Sigmoid colon (tissue), 7 donors: Measurements from ENCODE around the gene PYGO1. TPM values are rescaled to one million over a fixed set of nuclear protein-coding genes. Genes with fewer than 3 reads are reported as not detected.

Experiments
- DNase-seq: peaks from one replicate; pipeline ENCODE4 v3.0.0-alpha.2; 2019
- H3K27ac ChIP-seq, 4 donors: fragments of 200-600 bp; sonication (generic); one replicate each; pipeline ENCODE4 v1.5.1; 2016 to 2019; ENCODE audit warnings: mild to moderate bottlenecking in 1 of 4
- H3K27me3 ChIP-seq, 3 donors: fragments of 200-600 bp; sonication (generic); one replicate each; pipeline ENCODE4 v1.5.1; 2019; ENCODE audit warnings: mild to moderate bottlenecking in 1 of 3
- H3K36me3 ChIP-seq, 4 donors: fragments of 200-600 bp; sonication (generic); one replicate each; pipeline ENCODE4 v1.5.1; 2016 to 2019
- H3K4me1 ChIP-seq, 4 donors: fragments of 200-600 bp; sonication (generic); one replicate each; pipeline ENCODE4 v1.5.1; 2017 to 2019
- H3K4me3 ChIP-seq, 4 donors: fragments of 200-600 bp; sonication (generic); one replicate each; pipeline ENCODE4 v1.5.1; 2017 to 2019; ENCODE audit warnings: mild to moderate bottlenecking in 2 of 4, moderate library complexity in 1 of 4
- H3K9me3 ChIP-seq, 4 donors: fragments of 200-600 bp in 3 of 4; sonication (generic) in 3 of 4; one replicate each; pipeline versions ENCODE4 v1.5.1 to v1.6.1; 2013 to 2019
- CTCF ChIP-seq, 4 experiments: fragments of 450-650 bp in 3 of 4; fragments of 200-600 bp in 1 of 4; IDR thresholded peaks; one replicate each; pipeline ENCODE4 v1.5.1; 2016 to 2019; ENCODE audit warnings: antibody characterized with exemption in 4 of 4, mild to moderate bottlenecking in 3 of 4, moderate library complexity in 2 of 4
- EP300 ChIP-seq, 4 donors: sonication (generic); formaldehyde crosslinking; IDR thresholded peaks; one replicate each; pipeline ENCODE4 v1.6.1; 2017; ENCODE audit warnings: antibody characterized with exemption in 4 of 4
- POLR2A ChIP-seq, 2 donors: fragments of 450-650 bp; IDR thresholded peaks; one replicate each; pipeline ENCODE4 v1.6.1; 2016; ENCODE audit warnings: antibody characterized with exemption in 2 of 2, mild to moderate bottlenecking in 2 of 2, moderate library complexity in 2 of 2
- POLR2AphosphoS5 ChIP-seq, 4 donors: sonication (generic); formaldehyde crosslinking; IDR thresholded peaks; one replicate each; pipeline ENCODE4 v1.6.1; 2017; ENCODE audit warnings: antibody characterized with exemption in 4 of 4
- WGBS, 2 donors: extraction: QIAGEN DNeasy Blood & Tissue Kit; methylation state at CpG; one replicate each; pipeline ENCODE4 v1.1.7; 2013; 5-methylcytosine and 5-hydroxymethylcytosine counted together
- intact Hi-C: fragments of 100-400 bp; cut with DNase I; formaldehyde crosslinking; loops from one replicate; pipeline ENCODE4 v1.15.1; 2023
- polyA plus RNA-seq, 3 donors: library from polyadenylated mRNA; stranded (reverse); fragments of 200-250 nt; gene quantifications; one replicate each; pipeline ENCODE4 v1.2.3, GENCODE V29; 2013
- total RNA-seq, 4 donors: library from RNA; depleted of rRNA; stranded (reverse); fragments of >200 nt; gene quantifications; one replicate each; pipeline ENCODE4 v1.1.0, GENCODE V29; 2016
- donor health status: healthy with polysubstance abuse.
- donor health status: Bipolar disorder and iron deficiency.
- donor health status: healthy.

PYGO1 gene
- total and polyA plus RNA-seq, 7 donors = under 0.01 to 20.7 (median 14.5) TPM

GRCh38 chr15:55552926-55553325 lies 35.2 kb downstream of the PYGO1 start:
- no peak for DNase-seq
- intact Hi-C loops = no loop called here
- H3K9me3 ChIP-seq = peaks cover 0 to 8% (median 3%) of the 10 kb centered on the region in 4 donors
- peaks cover 0 to 8% (median 1%) of the 10 kb centered on the region in 4 donors for H3K4me1 ChIP-seq
- 68 to 70% methylated on average over 2 of the region's 2 CpGs for WGBS, 2 donors
- no peak overlapping the region for H3K4me3 ChIP-seq
- TF ChIP-seq POLR2A (IDR thresholded peaks at IDR 0.05) (no peak), POLR2AphosphoS5 (IDR thresholded peaks at IDR 0.05) (no peak), CTCF (IDR thresholded peaks at IDR 0.05) (no peak), EP300 (IDR thresholded peaks at IDR 0.05) (no peak)
- no peaks in the 10 kb centered on the region for H3K27me3 ChIP-seq
- H3K27ac ChIP-seq = no peak overlapping the region
- H3K36me3 ChIP-seq = peaks cover 0 to 5% (median 0%) of the 10 kb centered on the region in 4 donors

- intact Hi-C loops = no loop called here
- no peak overlapping the region for H3K4me3 ChIP-seq
- TF ChIP-seq POLR2A (IDR thresholded peaks at IDR 0.05) (no peak), EP300 (IDR thresholded peaks at IDR 0.05) (no peak), POLR2AphosphoS5 (IDR thresholded peaks at IDR 0.05) (no peak), CTCF (IDR thresholded peaks at IDR 0.05) (no peak)
- H3K27me3 ChIP-seq = no peaks in the 10 kb centered on the region
- 51 to 77% methylated on average over 5 of the region's 5 CpGs for WGBS, 2 donors
- H3K4me1 ChIP-seq = peaks cover 0 to 8% (median 1%) of the 10 kb centered on the region in 4 donors
- peaks cover 0 to 8% (median 3%) of the 10 kb centered on the region in 4 donors for H3K9me3 ChIP-seq
- DNase-seq = no peak
- no peak overlapping the region for H3K27ac ChIP-seq
- peaks cover 0 to 10% (median 0%) of the 10 kb centered on the region in 4 donors for H3K36me3 ChIP-seq
Measured at GRCh38 chr15:55552451-55552850, 35.7 kb downstream of the PYGO1 start.

GRCh38 chr15:55549305-55549704 lies 38.8 kb downstream of the PYGO1 start:
- no peaks in the 10 kb centered on the region for H3K27me3 ChIP-seq
- peaks cover 0 to 33% (median 3%) of the 10 kb centered on the region in 4 donors for H3K36me3 ChIP-seq
- no peaks in the 10 kb centered on the region for H3K9me3 ChIP-seq
- DNase-seq = no peak
- intact Hi-C loops = no loop called here
- H3K27ac ChIP-seq = no peak overlapping the region
- 87 to 100% methylated on average over 1 of the region's 1 CpG for WGBS, 2 donors
- H3K4me1 ChIP-seq = peaks cover 0 to 8% (median 1%) of the 10 kb centered on the region in 4 donors
- no peak for TF ChIP-seq CTCF (IDR thresholded peaks at IDR 0.05)
- no peak for TF ChIP-seq EP300 (IDR thresholded peaks at IDR 0.05)
- TF ChIP-seq POLR2AphosphoS5 (IDR thresholded peaks at IDR 0.05) = no peak
- TF ChIP-seq POLR2A (IDR thresholded peaks at IDR 0.05) = no peak
- no peak overlapping the region for H3K4me3 ChIP-seq

GRCh38 chr15:55546718-55547117 lies 41.4 kb downstream of the PYGO1 start:
- H3K4me3 ChIP-seq = no peak overlapping the region
- no peaks in the 10 kb centered on the region for H3K27me3 ChIP-seq
- H3K4me1 ChIP-seq = no peaks in the 10 kb centered on the region
- DNase-seq = no peak
- H3K27ac ChIP-seq = no peak overlapping the region
- TF ChIP-seq CTCF (IDR thresholded peaks at IDR 0.05) (no peak), POLR2AphosphoS5 (IDR thresholded peaks at IDR 0.05) (no peak), POLR2A (IDR thresholded peaks at IDR 0.05) (no peak), EP300 (IDR thresholded peaks at IDR 0.05) (no peak)
- intact Hi-C loops = no loop called here
- H3K36me3 ChIP-seq = peaks cover 0 to 33% (median 3%) of the 10 kb centered on the region in 4 donors
- WGBS, 2 donors = 81 to 84% methylated on average over 5 of the region's 5 CpGs
- no peaks in the 10 kb centered on the region for H3K9me3 ChIP-seq

- Histone ChIP-seq H3K27ac (no peak overlapping the region), H3K9me3 (no peaks in the 10 kb centered on the region), H3K4me3 (no peak overlapping the region), H3K27me3 (no peaks in the 10 kb centered on the region), H3K36me3 (no peaks in the 10 kb centered on the region), H3K4me1 (no peaks in the 10 kb centered on the region)
- WGBS, 2 donors = 77 to 78% methylated on average over 6 of the region's 6 CpGs
- TF ChIP-seq POLR2AphosphoS5 (IDR thresholded peaks at IDR 0.05) = no peak
- TF ChIP-seq POLR2A (IDR thresholded peaks at IDR 0.05) = no peak
- no peak for TF ChIP-seq EP300 (IDR thresholded peaks at IDR 0.05)
- TF ChIP-seq CTCF (IDR thresholded peaks at IDR 0.05) = no peak
- intact Hi-C loops = no loop called here
- no peak for DNase-seq
Measured at GRCh38 chr15:55535436-55535835, 52.7 kb downstream of the PYGO1 start.
